Mesenchymal stem cell (in vitro differentiated cells and primary cell): ENCODE data around the gene UBE2D2.

ENCODE experiments used
- DNase-seq: peaks from one replicate; pipeline ENCODE4 v3.0.0-alpha.2; 2013
- H2AFZ ChIP-seq: one replicate; pipeline ENCODE4 v1.6.1; 2013; ENCODE audit warnings: low read depth, mild to moderate bottlenecking, control low read depth, inconsistent platforms, low read length, moderate library complexity
- H2AK5ac ChIP-seq: 2 replicates; pipeline ENCODE4 v1.6.1; 2013; ENCODE audit warnings: low read length, moderate library complexity, mild to moderate bottlenecking, inconsistent platforms; ENCODE audit not compliant: severe bottlenecking
- H2BK120ac ChIP-seq: one replicate; pipeline ENCODE4 v1.6.1; 2013; ENCODE audit warnings: low read depth, mild to moderate bottlenecking, inconsistent platforms, low read length, moderate library complexity
- H2BK12ac ChIP-seq, 2 experiments: one replicate each; pipeline ENCODE4 v1.6.1; 2013; ENCODE audit warnings: inconsistent platforms in 2 of 2, low read length in 2 of 2, mild to moderate bottlenecking in 2 of 2, moderate library complexity in 2 of 2, control low read depth in 1 of 2
- H2BK15ac ChIP-seq: one replicate; pipeline ENCODE4 v1.6.1; 2013; ENCODE audit warnings: mild to moderate bottlenecking, low read depth, inconsistent platforms; ENCODE audit not compliant: poor library complexity, severe bottlenecking
- H2BK5ac ChIP-seq: 2 replicates; pipeline ENCODE4 v1.6.1; 2013; ENCODE audit warnings: low read depth, mild to moderate bottlenecking, low read length, control low read depth, inconsistent platforms; ENCODE audit not compliant: poor library complexity, severe bottlenecking
- H3K14ac ChIP-seq, 2 experiments: one replicate each; pipeline ENCODE4 v1.6.1; 2013; ENCODE audit warnings: inconsistent platforms in 2 of 2, low read length in 2 of 2, control low read depth in 1 of 2, mild to moderate bottlenecking in 1 of 2, moderate library complexity in 1 of 2
- H3K18ac ChIP-seq, 2 experiments: one replicate each; pipeline ENCODE4 v1.6.1; 2013; ENCODE audit warnings: inconsistent platforms in 2 of 2, low read length in 2 of 2, control low read depth in 1 of 2, low read depth in 1 of 2, mild to moderate bottlenecking in 1 of 2
- H3K23ac ChIP-seq, 2 experiments: one replicate each; pipeline ENCODE4 v1.6.1; 2013; ENCODE audit warnings: inconsistent platforms in 2 of 2, low read length in 2 of 2, mild to moderate bottlenecking in 2 of 2, moderate library complexity in 2 of 2, control low read depth in 1 of 2
- H3K27ac ChIP-seq: 2 replicates; pipeline ENCODE4 v1.5.1; 2013; ENCODE audit warnings: mild to moderate bottlenecking, moderate library complexity, low read length, control low read depth, inconsistent platforms; ENCODE audit not compliant: poor library complexity, severe bottlenecking
- H3K27me3 ChIP-seq, 2 experiments: 2 replicates each; pipeline versions ENCODE4 v1.6.1 to v1.7.0; 2013; ENCODE audit warnings: low read length in 2 of 2, mild to moderate bottlenecking in 2 of 2, moderate library complexity in 2 of 2, control low read depth in 1 of 2, inconsistent platforms in 1 of 2; ENCODE audit not compliant: control insufficient read depth in 1 of 2, insufficient read depth in 1 of 2
- H3K36me3 ChIP-seq, 2 experiments: 2 replicates each; pipeline versions ENCODE4 v1.6.1 to v1.7.0; 2013; ENCODE audit warnings: low read length in 2 of 2, control low read depth in 1 of 2, inconsistent platforms in 1 of 2, low read depth in 1 of 2, mild to moderate bottlenecking in 1 of 2; ENCODE audit not compliant: insufficient read depth in 2 of 2, control insufficient read depth in 1 of 2
- H3K4ac ChIP-seq, 2 experiments: one replicate each; pipeline ENCODE4 v1.6.1; 2013; ENCODE audit warnings: inconsistent platforms in 2 of 2, low read length in 2 of 2, mild to moderate bottlenecking in 2 of 2, moderate library complexity in 2 of 2, control low read depth in 1 of 2, low read depth in 1 of 2
- H3K4me1 ChIP-seq: 2 replicates; pipeline ENCODE4 v1.6.1; 2013; ENCODE audit warnings: low read depth, low read length, control low read depth; ENCODE audit not compliant: control insufficient read depth, insufficient read depth
- H3K4me2 ChIP-seq: 2 replicates; pipeline ENCODE4 v1.6.1; 2013; ENCODE audit warnings: low read length, mild to moderate bottlenecking, inconsistent platforms; ENCODE audit not compliant: poor library complexity, severe bottlenecking
- H3K4me3 ChIP-seq, 2 experiments: 2 replicates each; pipeline versions ENCODE4 v1.5.1 to v1.7.0; 2013; ENCODE audit warnings: low read length in 2 of 2, mild to moderate bottlenecking in 2 of 2, control low read depth in 1 of 2, low read depth in 1 of 2; ENCODE audit not compliant: insufficient read depth in 1 of 2
- H3K79me1 ChIP-seq: replicated peaks from 2 replicates; pipeline ENCODE4 v1.6.1; 2013; ENCODE audit warnings: mild to moderate bottlenecking, control low read depth, low read length, inconsistent platforms; ENCODE audit not compliant: poor library complexity, severe bottlenecking
- H3K9ac ChIP-seq: 2 replicates; pipeline ENCODE4 v1.7.0; 2013; ENCODE audit warnings: mild to moderate bottlenecking, low read length, moderate library complexity
- H3K9me3 ChIP-seq: 2 replicates; pipeline ENCODE4 v1.7.0; 2013; ENCODE audit warnings: mild to moderate bottlenecking, low read length; ENCODE audit not compliant: control insufficient read depth
- H4K8ac ChIP-seq: one replicate; pipeline ENCODE4 v1.6.1; 2013; ENCODE audit warnings: inconsistent platforms, mild to moderate bottlenecking, low read length, moderate library complexity
- H4K91ac ChIP-seq: one replicate; pipeline ENCODE4 v1.6.1; 2013; ENCODE audit warnings: mild to moderate bottlenecking, low read length, inconsistent platforms
- WGBS: methylation state at CpG from one replicate; pipeline ENCODE4 v1.1.7; 2013; ENCODE audit warnings: mixed read lengths; 5-methylcytosine and 5-hydroxymethylcytosine counted together

The UBE2D2 gene

DNA sequence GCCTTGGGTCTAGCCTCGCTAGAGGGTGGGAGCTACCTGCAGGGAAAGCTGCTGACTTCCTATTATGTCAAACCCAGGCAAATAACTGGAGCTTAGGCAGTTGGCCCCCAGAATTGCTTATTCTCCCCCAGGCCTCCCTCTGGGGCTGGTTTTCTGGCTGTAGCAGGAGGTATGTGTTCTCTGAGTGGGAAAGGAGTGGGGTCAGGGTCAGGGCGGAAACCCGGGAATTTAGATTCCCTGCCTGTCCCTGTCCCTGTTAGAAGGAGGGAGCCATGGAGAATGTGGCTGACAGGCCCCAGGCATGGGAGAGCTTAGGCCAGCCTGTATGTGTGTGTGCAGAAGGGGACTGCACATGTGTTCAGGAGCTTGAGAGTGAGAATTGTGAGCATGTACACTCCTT lies 73.4 kb downstream of the UBE2D2 start:
- Histone ChIP-seq H2BK120ac (no peak overlapping the region), H4K8ac (no peak overlapping the region), H3K4me3 (no peak overlapping the region), H3K36me3 (peaks cover 8 to 23% of the 10 kb centered on the region in 2 experiments), H2BK12ac (no peak overlapping the region), H3K4me1 (peaks cover 43% of the 10 kb centered on the region), H3K27me3 (no peaks in the 10 kb centered on the region), H3K23ac (no peak overlapping the region), H2BK5ac (no peak overlapping the region), H3K27ac (no peak overlapping the region), H3K9ac (peak overlapping the region; percentile 15), H3K18ac (no peak overlapping the region), H3K9me3 (no peaks in the 10 kb centered on the region), H3K79me1 (peaks cover 14% of the 10 kb centered on the region), H4K91ac (no peak overlapping the region), H2AFZ (no peak overlapping the region), H3K14ac (no peak overlapping the region), H3K4me2 (no peak overlapping the region), H3K4ac (peak overlapping the region in 1 of 2 experiments; percentile 2), H2BK15ac (no peak overlapping the region), H2AK5ac (peak overlapping the region; percentile 45)
- WGBS, result 68% methylated on average over 3 of the region's 3 CpGs
- no peak for DNase-seq

DNA sequence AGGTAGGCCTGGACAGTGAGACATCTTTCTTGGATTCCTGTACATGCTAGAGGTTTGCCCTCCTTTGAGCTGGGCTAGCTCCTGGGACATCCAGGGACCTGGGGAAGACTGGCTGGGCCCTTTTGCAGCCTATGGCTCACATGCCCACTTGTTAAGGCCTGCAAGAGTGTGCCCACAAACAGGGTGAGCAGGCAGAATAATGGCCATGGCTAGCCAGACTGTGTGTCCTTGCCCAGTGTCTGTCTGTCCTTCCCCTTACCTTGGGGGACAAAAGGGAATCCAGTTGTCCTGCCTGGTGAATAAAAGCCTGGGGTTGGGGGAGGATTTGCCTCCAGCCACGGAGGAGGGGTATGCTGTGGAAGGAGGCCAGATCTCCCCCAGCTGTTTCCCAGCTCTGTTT lies 74.1 kb downstream of the UBE2D2 start:
- H3K4ac ChIP-seq, result peak overlapping the region; percentile 55 to 74
- peak overlapping the region in 1 of 2 experiments; percentile 6 for H3K23ac ChIP-seq
- no peaks in the 10 kb centered on the region for H3K9me3 ChIP-seq
- H3K79me1 ChIP-seq, result peaks cover 13% of the 10 kb centered on the region
- H3K9ac ChIP-seq, result peak overlapping the region; percentile 15
- no peak overlapping the region for H3K4me2 ChIP-seq
- H2BK5ac ChIP-seq, result no peak overlapping the region
- peak overlapping the region; percentile 49 to 99 for H2BK12ac ChIP-seq
- WGBS, result 80% methylated on average over 1 of the region's 1 CpG
- no peak overlapping the region for H3K4me3 ChIP-seq
- H3K18ac ChIP-seq, result peak overlapping the region; percentile 81 to 82
- H3K36me3 ChIP-seq, result peaks cover 8 to 17% of the 10 kb centered on the region in 2 experiments
- H3K4me1 ChIP-seq, result peaks cover 50% of the 10 kb centered on the region
- H3K14ac ChIP-seq, result peak overlapping the region in 1 of 2 experiments; percentile 81
- H3K27ac ChIP-seq, result peak overlapping the region; percentile 50
- peak overlapping the region; percentile 59 for H4K8ac ChIP-seq
- DNase-seq, result no peak
- H2BK15ac ChIP-seq, result peak overlapping the region; percentile 26
- H4K91ac ChIP-seq, result peak overlapping the region; percentile 80
- peak overlapping the region; percentile 39 for H2BK120ac ChIP-seq
- H2AK5ac ChIP-seq, result peak overlapping the region; percentile 73
- no peaks in the 10 kb centered on the region for H3K27me3 ChIP-seq
- H2AFZ ChIP-seq, result no peak overlapping the region

GRCh38 chr5:139635606-139636206 lies 74.6 kb downstream of the UBE2D2 start:
- H2AFZ ChIP-seq, result no peak overlapping the region
- peak overlapping the region in 1 of 2 experiments; percentile 6 for H3K23ac ChIP-seq
- H3K4me1 ChIP-seq, result peaks cover 54% of the 10 kb centered on the region
- H3K14ac ChIP-seq, result peak overlapping the region in 1 of 2 experiments; percentile 81
- H3K4ac ChIP-seq, result peak overlapping the region in 1 of 2 experiments; percentile 79
- H3K9ac ChIP-seq, result peak overlapping the region; percentile 58
- peak overlapping the region; percentile 55 for H3K27ac ChIP-seq
- no peaks in the 10 kb centered on the region for H3K9me3 ChIP-seq
- H2BK12ac ChIP-seq, result peak overlapping the region; percentile 49 to 99
- DNase-seq, result peak; percentile 95
- peak overlapping the region; percentile 73 for H2AK5ac ChIP-seq
- H2BK120ac ChIP-seq, result peak overlapping the region; percentile 39
- H3K18ac ChIP-seq, result peak overlapping the region; percentile 81 to 82
- no peaks in the 10 kb centered on the region for H3K27me3 ChIP-seq
- no peak overlapping the region for H2BK15ac ChIP-seq
- H3K4me3 ChIP-seq, result no peak overlapping the region
- H4K91ac ChIP-seq, result peak overlapping the region; percentile 80
- H4K8ac ChIP-seq, result peak overlapping the region; percentile 59
- peaks cover 13% of the 10 kb centered on the region for H3K79me1 ChIP-seq
- H3K4me2 ChIP-seq, result no peak overlapping the region
- no peak overlapping the region for H2BK5ac ChIP-seq
- peaks cover 8 to 14% of the 10 kb centered on the region in 2 experiments for H3K36me3 ChIP-seq

- peak overlapping the region in 1 of 2 experiments; percentile 68 for H3K4me3 ChIP-seq
- peak overlapping the region; percentile 0 for H3K4me2 ChIP-seq
- no peak overlapping the region for H2BK120ac ChIP-seq
- H3K14ac ChIP-seq, result no peak overlapping the region
- H3K9ac ChIP-seq, result peak overlapping the region; percentile 74
- peak overlapping the region; percentile 5 for H4K91ac ChIP-seq
- no peak overlapping the region for H2BK15ac ChIP-seq
- peak overlapping the region; percentile 13 for H2AK5ac ChIP-seq
- peaks cover 60% of the 10 kb centered on the region for H3K4me1 ChIP-seq
- H3K27ac ChIP-seq, result peak overlapping the region; percentile 55
- H3K27me3 ChIP-seq, result no peaks in the 10 kb centered on the region
- H2BK5ac ChIP-seq, result no peak overlapping the region
- H2AFZ ChIP-seq, result no peak overlapping the region
- peaks cover 8 to 13% of the 10 kb centered on the region in 2 experiments for H3K36me3 ChIP-seq
- peak overlapping the region; percentile 49 to 85 for H3K18ac ChIP-seq
- no peak overlapping the region for H4K8ac ChIP-seq
- no peaks in the 10 kb centered on the region for H3K9me3 ChIP-seq
- DNase-seq, result no peak
- H2BK12ac ChIP-seq, result peak overlapping the region; percentile 83 to 90
- peaks cover 16% of the 10 kb centered on the region for H3K79me1 ChIP-seq
- WGBS, result 58% methylated on average over 2 of the region's 2 CpGs
- H3K23ac ChIP-seq, result peak overlapping the region in 1 of 2 experiments; percentile 14
- peak overlapping the region in 1 of 2 experiments; percentile 79 for H3K4ac ChIP-seq
Observed at GRCh38 chr5:139636207-139636792, 75.2 kb downstream of the UBE2D2 start.
